ENCODE data around the gene PLAAT2.
"Not testable (repeated sequence)": the region's sequence is repeated elsewhere in the genome, so short reads cannot be mapped to it uniquely, and the experiment has no call there.

PLAAT2 gene

DNA sequence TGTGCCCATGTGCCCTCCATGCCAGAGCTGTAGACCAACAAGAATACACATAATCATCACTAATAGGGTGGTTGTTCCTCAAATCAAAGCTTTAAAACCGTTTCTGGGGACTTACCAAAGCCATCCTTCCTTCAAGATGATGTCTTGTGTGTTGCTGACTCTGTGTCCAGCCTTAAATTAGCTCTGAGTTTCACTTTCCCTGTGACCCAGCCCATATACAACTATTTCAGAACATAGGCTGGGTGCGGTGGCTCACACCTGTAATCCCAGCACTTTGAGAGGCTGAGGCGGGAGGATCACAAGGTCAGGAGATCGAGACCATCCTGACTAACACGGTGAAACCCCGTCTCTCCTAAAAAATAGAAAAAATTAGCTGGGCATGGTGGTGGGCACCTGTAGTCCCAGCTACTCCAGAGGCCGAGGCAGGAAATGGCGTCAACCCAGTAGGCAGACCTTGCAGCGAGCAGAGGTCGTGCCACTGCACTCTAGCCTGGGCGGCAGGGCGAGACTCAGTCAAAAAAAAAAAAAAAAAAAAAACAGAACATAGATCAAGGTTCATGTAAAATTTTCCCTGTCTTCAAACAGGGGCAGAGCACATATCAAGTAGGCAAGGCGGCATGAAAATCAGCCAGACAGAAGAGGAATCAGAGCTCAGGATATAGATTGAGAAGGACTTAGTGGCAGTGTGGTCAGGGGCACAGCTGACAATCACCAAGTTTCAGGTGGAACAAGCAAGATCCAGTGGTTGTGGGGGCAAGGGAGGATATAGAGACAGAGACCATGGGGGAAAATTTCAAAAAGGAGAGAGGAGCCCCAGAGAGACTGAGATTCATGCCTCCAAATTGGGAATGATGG, at the start of gene PLAAT2:
Gene PLAAT2, minus strand, starts transcription at position 179 of the 855 bp plus-strand sequence. Its CDS starts 55 bp downstream, at position 124.
- DNase-seq, result no peak

- DNase-seq, result no peak
Measured at GRCh38 chr11:63612181-63612580, 49.0 kb upstream of the PLAAT2 start.

- no peak for DNase-seq
Measured at GRCh38 chr11:63611395-63611747, 48.2 kb upstream of the PLAAT2 start.

- no peak for DNase-seq
Measured at GRCh38 chr11:63610604-63611394, 47.6 kb upstream of the PLAAT2 start.

- no peak for DNase-seq
Measured at GRCh38 chr11:63609971-63610580, 46.9 kb upstream of the PLAAT2 start.

DNA sequence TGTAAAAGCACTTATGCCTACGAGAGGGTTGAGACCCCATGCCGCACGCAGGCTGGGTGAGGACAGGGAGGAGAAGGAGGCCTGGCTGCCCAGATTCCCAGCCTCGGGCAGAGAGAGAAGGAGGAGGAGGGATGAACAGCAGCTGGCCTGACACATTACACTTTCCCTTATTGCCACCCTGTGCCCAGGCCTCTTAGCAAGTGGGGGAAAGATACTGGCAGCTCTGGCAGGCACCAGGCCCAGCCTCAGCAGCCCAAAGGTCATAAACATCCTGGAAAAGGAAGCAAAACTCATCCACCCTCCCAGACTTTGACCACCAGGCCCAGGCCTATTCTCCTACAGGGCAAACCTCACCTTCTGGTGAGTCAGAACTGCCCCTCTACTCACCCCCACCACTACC, 46.4 kb upstream of the PLAAT2 start:
- DNase-seq, result no peak

DNA sequence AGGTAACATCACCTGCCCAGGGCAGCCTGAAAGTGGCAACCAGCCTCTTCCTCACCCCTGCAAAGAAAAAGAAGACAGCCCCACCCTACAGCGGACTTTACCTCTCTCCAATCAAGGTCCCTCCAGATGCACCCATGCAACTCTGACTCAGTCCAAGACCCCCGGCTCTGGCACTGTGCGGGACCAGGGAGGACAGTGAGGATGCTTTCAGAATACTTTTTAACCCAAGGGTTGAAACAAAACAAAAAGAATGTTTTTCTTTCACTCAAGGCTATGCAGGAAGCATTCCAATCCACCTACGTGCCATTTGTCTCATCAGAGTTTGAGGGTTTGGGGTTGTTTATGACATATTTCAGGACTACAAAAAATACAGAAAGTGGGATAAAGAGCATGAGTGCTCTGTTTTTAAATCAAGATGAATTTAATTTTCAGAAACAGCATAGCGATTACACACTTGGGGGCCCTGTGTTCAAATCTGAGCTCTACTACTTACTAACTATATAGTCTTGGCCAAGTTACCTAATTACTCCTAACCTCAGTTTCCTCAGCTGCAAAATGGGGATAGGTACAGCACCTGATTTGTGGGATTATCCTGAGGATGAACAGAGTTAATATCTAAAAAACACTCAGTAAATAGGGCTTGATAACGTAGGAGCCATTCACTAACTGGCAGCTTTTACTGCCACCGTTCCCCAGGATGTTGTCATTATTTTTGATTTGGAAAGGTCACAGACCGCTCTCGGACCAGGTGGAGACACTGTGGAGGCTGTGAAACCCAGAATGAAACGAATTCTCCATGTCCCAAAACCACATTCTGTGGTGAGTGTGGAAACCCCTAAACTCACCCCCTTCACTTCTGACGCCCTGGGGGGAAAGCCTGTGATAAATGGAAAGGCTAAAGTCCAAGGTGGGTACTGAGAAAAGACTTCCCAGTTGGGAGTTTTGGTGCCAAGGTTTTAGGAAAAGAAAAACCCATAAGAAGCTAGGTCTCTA, 45.5 kb upstream of the PLAAT2 start:
- no peak for DNase-seq

GRCh38 chr11:63603180-63603518, 40.0 kb upstream of the PLAAT2 start:
- DNase-seq, result no peak

- DNase-seq, result not testable (repeated sequence)
Measured at GRCh38 chr11:63602290-63603179, 39.4 kb upstream of the PLAAT2 start.

- DNase-seq, result no peak
Measured at GRCh38 chr11:63599211-63600122, 36.3 kb upstream of the PLAAT2 start.

DNA sequence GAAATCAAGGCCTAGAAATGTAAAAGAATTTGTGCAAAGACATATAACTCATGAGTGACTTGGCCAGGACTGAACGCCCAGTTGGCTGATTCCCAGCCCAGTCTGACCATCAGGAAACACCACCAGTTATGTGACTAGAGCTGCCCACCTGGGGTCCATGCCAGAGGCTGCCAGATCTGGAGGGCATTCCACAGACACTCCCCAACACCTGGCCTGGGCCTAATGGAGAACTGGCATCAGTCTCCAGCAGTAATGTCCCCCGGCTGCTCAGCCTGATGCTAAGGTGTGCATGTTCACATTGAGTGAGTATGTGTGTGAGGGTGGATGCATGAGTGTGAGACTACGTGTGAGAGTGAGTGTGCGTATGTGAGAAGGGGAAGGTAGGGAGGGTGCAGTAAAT, 35.4 kb upstream of the PLAAT2 start:
- DNase-seq, result no peak

DNA sequence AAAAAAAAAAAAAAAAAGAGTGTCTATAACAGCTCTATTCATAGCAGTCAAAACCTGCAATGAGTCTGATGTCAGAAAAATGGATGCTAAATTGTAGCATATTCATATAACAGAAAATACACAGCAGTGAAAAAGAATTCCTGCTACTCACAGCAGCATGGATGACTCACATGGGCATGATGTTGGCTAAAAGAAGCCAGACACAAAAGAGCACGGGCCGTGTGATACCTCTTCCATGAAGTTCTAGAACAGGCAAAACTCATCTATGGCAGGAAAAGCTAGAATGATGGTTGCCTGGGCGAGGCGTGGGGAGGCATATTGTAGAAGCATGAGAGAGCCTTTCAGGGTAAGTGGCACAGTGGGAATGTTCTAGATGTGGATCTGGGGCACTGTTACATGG, 32.1 kb upstream of the PLAAT2 start:
- DNase-seq, result no peak

- DNase-seq, result no peak
Measured at GRCh38 chr11:63592975-63593395, 29.8 kb upstream of the PLAAT2 start.

DNA sequence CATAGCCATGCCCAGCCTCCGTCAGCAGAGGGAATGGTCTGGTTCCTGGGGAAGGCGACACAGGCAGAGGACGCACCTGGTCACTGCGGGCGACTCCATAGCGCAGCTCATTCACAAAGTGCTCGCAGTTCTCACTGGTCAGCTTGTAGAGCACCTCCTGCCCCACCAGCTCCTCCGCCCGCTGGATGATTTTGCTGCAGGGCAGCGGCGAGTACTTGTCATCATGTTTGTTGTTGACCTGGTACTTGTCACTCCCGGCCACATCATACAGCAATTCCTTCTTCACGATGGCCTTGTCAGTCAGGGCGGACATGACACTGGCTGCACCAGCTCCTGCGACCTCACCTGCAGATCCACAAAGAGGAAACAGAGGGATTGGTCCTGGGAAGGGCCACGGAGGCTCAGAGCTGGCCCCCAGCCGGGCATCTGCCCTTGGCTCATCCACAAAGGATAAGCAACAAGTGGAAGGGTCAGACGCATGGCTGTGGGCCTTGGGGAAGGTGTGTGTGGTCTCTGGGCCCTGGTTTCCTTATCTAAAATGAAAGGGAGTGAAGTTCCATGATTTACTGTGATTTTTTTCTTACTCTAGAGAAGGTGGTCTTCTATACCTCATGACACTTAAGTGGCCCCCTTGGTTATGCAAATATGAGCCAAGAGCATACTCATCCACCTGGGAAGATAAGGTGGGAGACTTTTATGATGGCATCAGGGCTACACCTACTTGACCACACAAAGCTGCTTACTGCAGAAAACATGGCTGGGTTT, 27.0 kb upstream of the PLAAT2 start:
- DNase-seq, result no peak

- no peak for DNase-seq
Measured at GRCh38 chr11:63589000-63589399, 25.8 kb upstream of the PLAAT2 start.

GRCh38 chr11:63586451-63587166, 23.4 kb upstream of the PLAAT2 start:
- DNase-seq, result no peak

DNA sequence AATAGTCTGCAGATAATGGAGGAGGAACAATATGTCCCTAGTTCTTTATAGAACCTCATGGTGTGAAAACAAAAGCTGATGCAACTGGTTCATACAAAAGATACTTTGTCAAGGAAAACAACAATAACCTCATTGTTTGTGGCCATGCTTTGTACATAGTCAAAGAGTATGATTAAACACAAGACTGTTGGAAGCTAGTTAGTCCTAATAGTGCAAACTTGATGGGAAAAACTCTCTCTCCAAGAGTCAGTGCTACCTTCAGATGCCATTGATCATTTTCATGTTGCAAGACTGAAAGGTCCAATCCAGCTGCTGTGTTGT, 20.1 kb upstream of the PLAAT2 start:
- no peak for DNase-seq

DNA sequence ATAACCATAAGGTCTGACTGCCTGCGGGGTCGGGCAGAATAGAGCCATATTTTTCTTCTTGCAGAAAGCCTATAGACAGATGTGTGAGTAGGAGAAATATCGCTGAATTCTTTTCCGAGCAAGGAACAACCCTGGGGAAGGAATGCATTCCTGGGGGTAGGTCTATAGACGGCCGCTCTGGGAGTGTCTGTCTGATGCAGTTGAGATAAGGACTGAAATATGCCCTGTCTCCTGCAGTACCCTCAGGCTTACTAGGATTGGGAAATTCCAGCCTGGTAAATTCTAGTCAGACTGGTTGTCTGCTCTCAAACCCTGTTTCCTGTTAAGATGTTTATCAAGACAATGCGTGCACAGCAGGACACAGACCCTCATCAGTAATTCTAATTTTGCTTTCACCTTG, 18.0 kb upstream of the PLAAT2 start:
- DNase-seq, result not testable (repeated sequence)

- not testable (repeated sequence) for DNase-seq
Measured at GRCh38 chr11:63578882-63579281, 15.7 kb upstream of the PLAAT2 start.

Measured in activated CD4-positive, alpha-beta T cell treated with anti-CD3 and anti-CD28 coated beads, Interleukin-2, amount 50 U/mL, for 48 hours (primary cell).